ENCODE measurements around the gene SLC25A40.
"Not testable (repeated sequence)": the region's sequence is repeated elsewhere in the genome, so short reads cannot be mapped to it uniquely, and the experiment has no call there.

GRCh38 chr7:87873328-87873727 is 2.8 kb downstream of the SLC25A40 start:
- not testable (repeated sequence) for TF ChIP-seq CTCF (conservative IDR thresholded peaks at IDR 0.05 in 1 of 2, IDR thresholded peaks at IDR 0.05 in 1 of 2; ENCODE audit: extremely low read depth in 1 of 2, insufficient read depth in 1 of 2, low read depth in 1 of 2, low read length in 2 of 2); EZH2 (IDR thresholded peaks at IDR 0.05; ENCODE audit: borderline replicate concordance, low read length)

All from mammary epithelial cell (primary cell).